GM18519 (cell line): ENCODE results near the gene MTMR6.

Experiments used
- ATAC-seq: cut with Tn5 transposase; IDR thresholded peaks from one replicate; pipeline ENCODE4 v1.9.1; 2021; ENCODE audit warnings: mild to moderate bottlenecking, moderate library complexity; ENCODE audit not compliant: unreplicated experiment, low FRiP score

MTMR6 gene

DNA sequence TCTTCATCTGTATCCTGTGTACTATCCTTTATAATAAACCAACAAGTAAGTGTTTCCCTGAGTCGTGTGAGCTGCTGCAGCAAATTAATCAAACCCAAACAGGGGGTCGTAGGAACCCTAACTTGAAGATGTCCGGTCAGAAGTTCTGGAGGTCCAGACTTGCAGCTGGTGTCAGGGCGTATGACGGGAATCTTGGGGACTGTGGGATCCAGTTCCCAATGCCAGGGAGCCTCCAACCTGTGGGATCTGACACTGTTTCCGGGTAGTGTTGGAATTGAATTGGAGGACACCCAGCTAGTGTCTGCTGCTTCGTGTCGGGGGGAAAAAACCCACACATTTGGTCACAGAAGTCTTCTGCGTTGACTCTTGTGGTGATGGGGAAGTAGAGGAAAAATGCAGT, 63.1 kb downstream of the MTMR6 start:
- no peak for ATAC-seq

DNA sequence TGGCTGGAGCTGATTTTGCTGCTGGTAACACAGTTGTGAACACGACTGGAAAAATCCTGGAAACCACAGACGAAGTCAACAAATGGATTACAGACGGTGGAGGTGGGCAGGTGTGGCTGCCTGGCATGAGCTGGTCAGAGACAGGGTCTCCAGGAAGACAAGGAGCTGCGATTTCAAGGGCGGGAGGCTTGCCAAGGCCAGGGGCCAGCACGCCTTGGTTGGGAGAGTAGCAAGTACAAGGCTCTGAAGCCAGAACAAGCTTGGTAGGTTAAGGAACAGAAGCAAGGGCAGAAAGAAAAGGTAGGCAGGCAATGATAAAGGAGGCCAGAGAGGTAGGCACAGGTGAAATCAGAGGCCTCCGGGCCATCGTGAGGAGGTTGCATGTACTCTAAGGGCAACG, 64.5 kb downstream of the MTMR6 start:
- no peak for ATAC-seq

DNA sequence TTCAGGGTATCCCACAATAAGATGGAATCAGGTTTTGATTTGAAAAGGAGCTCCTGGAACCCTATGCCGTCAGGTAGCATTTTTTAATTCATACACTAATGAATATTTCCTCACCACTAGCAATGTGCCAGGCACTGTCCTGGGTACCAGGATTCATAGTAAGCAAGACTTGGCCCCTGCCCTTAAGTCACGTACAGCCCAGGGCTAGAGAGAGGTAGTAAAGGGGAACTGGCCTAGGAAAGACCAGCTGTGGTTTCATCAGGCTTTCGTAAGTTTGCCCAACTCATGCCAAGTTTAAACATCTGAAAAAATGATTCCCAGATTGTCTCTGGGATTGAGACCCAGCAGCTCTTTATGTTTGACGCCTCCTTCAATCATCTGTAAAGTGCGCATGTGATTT, 69.3 kb downstream of the MTMR6 start:
- ATAC-seq, result no peak

DNA sequence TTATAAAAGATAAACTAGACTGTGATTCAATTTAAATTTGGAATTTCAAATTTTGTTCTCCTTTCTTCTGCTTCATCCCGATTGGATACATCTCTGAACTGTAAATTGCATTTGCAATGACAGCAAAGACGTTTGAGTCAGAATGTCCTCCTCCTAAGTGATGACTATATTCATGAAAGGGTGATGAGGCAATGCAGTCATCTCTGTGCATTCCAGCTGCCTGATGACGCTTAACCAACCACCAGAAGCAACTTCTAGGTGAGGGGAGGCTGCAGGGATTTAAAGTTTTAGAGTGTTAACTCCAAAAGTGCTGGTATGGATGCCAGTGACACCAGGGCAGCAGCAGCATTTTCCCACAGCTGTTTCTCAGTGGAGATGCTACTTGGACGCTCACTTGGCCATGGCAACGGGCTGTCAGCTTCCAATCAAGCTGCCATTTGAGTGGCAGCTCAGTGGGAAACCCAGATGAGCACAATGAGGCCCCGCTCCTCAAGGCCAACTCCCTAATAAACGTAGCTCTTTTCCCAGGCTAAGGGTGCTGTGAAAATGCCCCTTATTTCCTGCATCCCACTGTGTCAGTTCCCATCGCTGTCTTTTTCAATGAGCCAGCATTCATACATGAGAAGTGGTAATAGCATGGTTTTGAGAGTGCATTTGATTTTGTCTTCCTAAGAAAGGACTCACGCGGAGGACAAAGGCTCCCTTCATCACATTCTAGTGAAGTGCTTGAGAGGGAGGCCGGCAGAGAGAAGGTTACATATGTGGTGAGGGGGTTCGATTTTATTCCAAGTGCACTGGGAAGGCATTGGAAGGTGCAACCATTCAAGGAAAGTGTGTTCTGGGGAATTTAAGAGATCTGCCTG, 70.0 kb downstream of the MTMR6 start:
- ATAC-seq, result no peak

DNA sequence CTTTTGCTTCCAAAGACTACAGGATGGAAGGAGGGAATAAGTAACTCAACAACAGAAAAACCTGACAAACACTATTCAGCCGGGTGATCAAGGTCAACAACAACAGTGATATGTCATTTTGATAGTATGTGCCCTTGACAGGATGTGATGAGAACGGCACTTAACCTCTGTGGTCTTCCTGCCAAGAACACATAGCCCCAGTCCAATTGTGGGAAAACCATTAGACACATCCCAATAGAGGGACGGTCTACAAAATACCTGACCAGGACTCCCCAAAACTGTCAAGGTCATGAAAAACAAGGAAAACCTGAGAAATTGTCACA, 72.1 kb downstream of the MTMR6 start:
- no peak for ATAC-seq

DNA sequence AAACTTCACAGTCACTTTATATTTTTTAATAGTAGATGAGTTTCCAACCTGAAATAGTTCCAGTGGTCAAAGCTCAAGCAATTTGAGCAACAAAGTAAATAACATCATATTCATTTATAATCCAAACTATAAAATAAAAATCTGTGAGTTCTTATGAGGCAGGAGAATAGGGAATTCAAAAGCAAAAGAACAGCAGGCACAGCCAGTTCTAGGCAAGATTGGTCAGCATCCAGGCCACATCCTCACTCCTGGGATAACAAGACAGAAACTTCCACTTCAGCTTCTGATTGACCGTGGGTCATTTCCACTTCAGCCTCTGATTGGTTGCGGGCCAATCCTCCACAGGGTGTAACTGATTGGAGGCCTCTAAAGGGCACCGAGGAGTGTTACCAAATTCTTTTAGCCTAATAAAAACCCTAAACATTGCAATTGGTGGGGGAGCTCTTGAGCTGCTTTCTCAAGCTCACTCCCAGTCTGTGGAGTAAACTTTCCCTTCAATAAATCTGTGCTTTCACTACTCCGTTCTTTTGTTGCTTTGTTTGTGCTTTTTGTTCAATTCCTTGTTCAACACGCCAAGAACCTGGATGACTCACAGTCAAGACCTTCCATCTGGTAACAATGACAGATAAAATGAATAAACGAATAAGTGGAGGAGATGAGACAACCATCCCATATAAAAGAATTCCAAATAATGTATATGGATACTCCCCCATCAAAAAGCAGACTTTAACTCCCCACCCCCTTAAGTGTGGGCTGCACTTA, 72.6 kb downstream of the MTMR6 start:
- ATAC-seq, result no peak

DNA sequence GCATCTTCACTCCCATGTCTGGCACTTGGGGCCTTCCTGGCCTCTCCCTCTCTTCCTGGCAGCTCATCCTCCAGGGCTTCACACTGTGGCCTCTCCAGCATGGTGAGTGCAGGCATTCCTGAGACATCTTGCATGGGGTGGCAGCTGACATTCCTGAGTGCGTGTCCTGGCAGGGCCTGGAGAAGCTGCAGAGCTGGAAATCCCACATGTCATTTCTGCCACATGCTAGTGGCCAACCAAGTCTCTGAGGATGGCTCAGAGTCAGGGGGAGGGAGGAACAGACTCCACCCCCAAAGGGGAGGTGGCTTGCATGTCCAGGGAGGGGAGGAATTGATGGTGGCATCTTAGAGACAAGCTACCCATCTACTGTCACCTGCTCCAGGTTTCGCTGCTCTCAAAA, 73.6 kb downstream of the MTMR6 start:
- ATAC-seq, result no peak

DNA sequence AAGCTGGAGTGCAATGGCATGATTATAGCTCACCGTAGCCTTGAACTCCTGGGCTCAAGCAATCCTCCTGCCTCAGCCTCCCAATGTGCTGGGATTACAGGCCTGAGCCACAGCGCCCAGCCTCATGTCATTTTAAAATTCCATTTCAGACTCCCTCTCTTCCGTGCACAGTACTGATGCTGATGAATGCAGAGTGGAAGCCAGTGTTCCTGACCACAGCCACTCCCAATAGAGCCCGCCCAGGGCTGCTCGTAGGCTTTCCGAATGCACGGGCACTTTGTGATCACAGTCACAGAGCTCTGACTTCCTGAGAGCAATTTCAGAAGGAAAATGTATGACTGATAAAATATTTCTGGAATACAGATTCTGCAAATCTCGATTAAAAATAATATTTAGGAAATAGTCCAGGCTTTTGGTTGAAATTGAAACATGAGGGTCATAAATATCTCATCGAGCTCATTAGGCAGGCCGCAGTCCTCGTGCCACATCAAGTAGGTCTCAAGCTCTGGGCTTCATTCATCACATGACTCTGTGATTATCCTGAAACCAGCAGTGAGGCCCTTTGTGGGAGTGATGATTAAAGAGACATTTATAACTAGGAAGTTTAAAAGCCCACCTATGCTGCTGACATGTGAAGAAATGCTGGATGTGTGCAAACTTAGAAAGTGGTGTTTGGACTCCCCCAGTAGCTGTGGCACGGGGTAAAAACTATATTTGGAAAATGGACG, 76.3 kb downstream of the MTMR6 start:
- ATAC-seq, result no peak

DNA sequence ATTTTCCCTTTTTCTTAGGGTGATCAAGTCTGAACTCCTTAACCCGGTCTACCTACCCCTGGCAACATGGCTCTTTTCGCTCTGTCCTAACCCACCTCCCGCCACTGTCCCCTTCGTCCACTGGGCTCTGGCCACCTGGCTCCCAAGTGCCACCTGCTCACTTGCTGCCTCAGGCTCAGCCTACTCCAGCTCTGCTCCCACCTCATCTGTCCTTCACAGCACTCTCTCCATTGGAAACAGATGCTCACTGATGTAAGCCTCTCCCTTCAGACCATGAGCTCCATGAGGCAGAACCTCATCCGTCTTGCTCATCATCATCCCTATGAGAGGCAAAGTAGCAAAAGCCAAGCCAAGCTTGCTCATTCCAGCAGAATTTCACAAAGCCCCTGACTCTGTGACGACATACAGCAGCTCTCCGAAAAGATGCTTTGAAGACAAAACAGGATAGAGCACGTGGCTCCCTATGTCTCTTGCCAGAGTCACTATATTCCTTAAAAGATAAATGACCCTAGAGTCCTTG, 79.9 kb downstream of the MTMR6 start:
- no peak for ATAC-seq

DNA sequence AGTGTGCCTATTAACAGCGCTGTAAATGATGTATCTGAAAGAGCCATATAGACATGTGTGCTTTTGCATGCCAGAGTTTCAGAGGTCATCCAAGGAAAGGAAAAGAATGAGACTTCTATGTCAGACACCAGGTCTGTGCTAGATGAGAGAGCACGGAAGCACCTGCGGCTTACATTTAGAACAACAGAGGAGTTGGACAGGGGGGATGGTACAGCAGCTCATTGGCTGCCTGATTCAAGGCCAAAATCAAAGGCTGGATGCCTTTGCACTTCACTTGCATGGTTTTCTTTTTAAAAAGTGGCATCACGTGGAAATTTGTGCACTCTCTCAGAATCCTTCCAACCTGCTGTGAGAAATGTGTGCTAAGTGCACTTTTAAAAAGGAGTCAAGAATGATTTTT, 82.4 kb downstream of the MTMR6 start:
- no peak for ATAC-seq

DNA sequence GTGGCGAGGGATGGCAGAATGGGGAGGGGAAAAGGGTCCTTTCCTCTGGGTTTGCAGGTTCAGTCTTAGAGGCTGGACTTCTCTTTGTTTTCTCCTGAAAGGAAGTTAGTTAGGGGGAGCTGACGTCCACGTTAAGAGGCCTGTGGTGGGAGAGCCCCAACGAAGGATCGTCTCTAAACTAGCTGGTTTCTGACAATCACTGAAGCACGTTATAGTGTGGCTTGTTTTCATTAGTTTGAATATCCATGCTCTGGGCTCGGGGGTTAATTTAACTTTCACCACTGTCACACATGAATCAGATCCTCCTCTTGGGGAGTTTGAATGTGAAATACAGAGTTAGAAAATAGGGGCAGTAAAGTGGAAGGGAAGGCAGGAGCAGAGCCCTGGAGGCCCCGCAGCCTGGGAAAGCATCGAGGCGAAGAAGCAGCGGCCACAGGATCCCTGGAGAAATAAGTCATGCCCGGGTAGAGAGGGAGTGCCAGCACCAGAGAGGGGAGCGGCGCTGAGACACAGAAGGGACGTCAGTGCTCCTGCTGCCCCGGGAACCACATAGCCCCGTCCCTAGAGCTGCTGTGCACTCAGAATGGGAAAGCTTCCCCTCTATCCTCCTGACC, 84.1 kb downstream of the MTMR6 start:
- ATAC-seq, result no peak

DNA sequence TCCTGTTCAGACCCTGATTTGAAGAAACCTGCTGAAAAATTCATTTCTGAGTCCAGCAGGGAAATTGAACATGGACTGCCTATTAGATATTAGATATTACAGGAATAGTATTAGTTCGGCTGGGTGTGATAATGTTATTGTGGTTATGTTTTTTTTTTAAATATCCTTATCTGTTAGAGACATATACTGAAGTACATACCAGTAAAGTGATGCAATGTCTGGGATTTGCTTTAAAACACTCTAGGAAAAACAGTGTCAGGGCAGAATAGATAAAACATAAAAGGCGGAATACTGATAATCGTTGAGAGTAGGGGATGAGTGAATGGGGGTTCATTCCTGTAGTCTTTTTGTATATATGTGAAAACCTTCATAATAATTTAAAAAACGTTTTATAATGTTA, 86.5 kb downstream of the MTMR6 start:
- ATAC-seq, result no peak

DNA sequence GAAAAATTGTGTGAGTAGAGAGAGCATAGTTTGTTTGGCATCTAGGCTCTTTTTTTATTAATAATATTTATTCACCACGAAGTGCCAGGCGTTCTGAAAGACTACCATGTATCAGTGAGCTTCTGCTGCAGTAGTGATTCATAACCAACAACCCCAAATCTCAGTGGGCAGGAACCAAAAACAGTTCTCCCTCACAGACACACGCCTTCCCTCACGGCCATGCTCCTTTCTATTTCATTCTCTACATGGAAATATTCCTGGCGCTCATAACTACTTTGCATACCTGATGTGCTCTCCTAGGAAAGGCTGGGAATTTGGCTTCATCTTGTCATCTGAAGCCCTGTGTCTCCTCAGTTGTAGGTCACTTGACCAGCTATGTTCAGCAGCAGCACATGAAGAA, 88.6 kb downstream of the MTMR6 start:
- no peak for ATAC-seq

DNA sequence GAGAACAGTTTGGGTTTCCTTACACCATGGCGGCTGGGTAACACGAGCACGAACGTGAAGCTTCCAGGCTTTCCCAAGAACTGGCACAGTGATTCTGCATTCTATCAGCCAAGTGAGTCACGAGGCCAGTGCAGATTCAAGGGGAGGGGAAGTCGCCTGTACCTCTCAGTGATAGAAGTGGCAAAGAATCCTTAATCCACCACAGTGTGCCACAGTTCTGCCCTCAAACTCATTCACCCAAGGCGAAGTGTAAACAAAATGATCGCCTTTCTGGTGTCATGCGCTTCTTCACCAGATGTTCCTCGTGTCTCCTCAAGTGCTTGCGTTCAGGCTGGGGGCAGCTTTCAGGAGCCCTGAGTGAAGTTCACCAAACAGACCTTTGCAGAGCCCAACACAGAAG, 90.3 kb downstream of the MTMR6 start:
- ATAC-seq, result no peak
